ENCODE results near the gene CLEC7A.

Gene CLEC7A

DNA sequence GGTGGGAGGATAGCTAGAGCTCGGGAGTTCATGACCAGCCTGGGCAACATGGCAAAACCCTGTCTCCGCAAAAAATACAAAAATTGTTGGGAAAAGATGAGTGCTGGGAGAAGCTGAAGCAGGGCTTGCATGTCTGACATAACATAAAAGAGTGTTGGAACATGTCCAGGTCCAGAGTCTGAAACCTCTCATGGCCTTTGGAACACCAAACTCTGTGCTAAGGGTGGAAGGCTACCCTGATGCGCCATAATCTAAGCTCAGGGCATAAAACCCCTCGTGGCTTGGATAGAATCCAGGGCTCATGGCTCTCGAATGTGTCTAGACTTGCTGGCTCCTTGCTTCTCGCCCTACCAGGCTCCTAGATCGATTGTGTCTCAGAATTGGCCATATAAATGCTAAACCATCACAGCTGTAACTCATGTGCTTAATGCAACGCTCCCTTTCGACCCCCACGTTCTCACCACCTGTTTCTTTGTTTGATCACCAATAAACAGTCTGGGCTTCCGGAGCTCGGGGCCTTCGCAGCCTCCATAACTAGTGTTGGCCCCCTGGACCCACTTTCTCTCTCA, 6.7 kb upstream of the CLEC7A start:
- no peak for DNase-seq

DNA sequence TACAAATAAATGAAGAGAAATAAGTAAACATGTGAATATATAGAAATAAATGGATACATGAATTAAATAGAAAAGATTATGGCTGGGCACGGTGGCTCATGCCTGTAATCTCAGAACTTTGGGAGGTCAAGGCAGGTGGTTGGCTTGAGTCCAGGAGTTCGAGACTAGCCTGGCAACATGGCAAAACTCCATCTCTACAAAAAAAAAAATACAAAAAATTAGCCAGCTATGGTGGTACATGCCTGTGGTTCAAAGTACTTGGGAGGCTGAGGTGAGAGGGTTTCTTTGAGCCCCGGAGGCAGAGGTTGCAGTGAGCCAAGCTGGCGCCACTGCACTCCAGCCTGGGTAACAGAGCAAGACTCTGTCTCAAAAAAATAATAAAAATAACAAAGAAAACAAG, 5.1 kb upstream of the CLEC7A start:
- DNase-seq: no peak

DNA sequence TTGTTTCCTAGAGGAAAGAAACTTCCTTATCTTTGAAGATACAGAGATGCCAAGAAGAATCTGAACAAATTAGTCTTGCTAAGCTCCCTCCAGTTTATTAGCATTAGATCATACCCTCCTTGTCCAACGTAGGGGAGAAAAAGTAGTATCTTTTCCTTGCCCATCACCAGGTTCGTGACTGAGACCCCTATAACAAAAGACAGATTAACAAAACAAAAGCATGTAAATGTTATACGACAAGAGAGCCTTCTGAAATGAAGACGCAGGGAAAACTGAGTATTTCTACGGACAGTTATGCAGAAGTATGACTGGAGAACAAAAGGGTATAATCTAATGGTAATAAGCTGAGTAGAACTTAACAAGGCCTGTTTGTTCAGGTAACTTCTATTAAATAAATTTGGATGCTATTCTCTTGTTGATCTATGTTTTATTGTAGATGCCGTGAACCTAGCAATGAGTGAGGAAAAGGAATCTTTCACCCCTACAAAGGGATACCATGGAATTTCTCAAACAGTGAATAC, 2.9 kb upstream of the CLEC7A start:
- no peak for DNase-seq

DNA sequence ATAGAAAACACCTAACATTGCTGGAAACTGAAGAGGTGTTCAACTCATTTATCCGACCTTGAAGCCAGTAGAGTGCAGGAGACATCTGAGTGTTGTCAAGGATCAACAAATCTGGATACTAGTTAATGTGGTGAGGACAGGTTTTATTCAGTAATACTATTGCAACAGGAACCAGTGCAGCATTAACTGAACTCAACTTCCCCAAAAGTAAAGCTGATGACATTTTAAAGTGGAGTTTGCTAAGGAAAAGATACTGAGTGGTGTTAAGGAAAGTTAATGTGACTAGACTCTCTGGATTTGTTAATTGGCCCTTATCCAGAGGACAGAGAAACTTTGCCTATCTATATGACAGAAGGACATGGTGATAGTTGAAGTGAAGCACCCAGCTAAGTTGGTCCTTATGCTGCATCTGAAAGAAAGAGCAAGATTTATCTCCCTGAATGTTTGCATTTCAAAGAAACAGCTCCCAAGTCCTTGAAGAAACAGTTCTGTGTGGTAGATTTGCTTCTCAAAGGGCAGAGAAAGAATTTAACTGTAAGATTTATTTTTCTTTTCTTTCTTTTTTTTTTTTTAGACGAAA, 1.2 kb upstream of the CLEC7A start:
- no peak for DNase-seq

GRCh38 chr12:10128687-10129086, 1.3 kb downstream of the CLEC7A start:
- DNase-seq: no peak

- DNase-seq: no peak
Measured at GRCh38 chr12:10126413-10126812, 3.6 kb downstream of the CLEC7A start.

GRCh38 chr12:10122689-10123088, 7.3 kb downstream of the CLEC7A start:
- no peak for DNase-seq

DNA sequence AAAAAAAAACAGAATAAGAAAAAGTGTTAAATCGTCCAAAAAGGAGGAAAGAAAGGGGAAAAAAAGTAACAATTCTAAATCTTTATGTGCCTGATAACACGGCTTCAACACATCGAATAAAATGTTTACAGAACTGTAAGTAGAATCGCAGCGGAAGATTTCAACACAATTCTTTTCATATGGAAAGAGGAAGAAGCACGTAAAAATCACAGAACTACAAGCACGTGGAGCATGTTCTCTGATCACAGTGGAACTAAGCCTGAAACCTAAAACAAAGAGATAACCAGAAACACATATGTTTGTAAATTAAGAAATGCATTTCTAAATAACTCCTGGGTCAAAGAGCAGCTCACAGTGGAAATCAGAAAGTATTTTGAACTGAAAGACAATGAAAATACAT, 8.7 kb downstream of the CLEC7A start:
- no peak for DNase-seq

DNA sequence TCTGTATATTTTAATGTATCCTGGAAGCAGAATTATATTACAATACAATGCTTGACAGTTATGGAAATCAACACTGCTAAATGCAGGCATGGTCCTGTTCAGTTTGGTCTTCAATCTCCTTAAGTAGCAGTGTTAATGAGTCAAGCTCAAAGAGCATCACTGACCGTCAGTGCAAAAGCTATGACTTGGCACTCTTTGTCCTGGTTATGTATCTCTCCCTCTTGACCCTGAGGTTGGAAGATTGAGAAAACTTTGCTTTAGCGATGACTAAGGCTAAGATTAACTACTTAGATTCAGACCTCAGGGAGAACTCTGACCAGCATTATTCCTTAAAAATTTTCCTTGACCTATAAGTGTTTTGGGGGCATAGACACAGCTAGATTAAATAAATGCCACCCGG, 10.9 kb downstream of the CLEC7A start:
- no peak for DNase-seq

- DNase-seq: no peak
Measured at GRCh38 chr12:10115890-10116289, 14.1 kb downstream of the CLEC7A start.

DNA sequence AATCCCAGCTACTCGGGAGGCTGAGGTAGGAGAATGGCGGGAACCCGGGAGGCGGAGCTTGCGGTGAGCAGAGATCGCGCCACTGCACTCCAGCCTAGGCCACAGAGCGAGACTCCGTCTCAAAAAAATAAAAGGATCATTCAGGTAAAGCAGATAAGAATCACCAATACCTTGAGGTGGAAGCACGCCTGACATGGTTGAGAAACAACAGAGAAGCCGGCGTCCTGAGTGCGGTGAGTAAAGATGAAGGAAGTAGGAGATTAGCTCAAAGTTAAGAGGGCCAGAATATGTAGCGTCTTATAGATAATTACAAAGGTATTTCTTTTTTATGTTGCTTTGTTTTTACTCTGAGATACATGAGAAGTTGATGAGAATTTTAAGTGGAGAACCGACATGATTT, 14.7 kb downstream of the CLEC7A start:
- DNase-seq: no peak

GRCh38 chr12:10113920-10114319, 16.1 kb downstream of the CLEC7A start:
- DNase-seq: no peak

GRCh38 chr12:10113075-10113474, 16.9 kb downstream of the CLEC7A start:
- no peak for DNase-seq

GRCh38 chr12:10111451-10111850, 18.5 kb downstream of the CLEC7A start:
- DNase-seq: no peak

- DNase-seq: no peak
Measured at GRCh38 chr12:10110256-10110844, 19.6 kb downstream of the CLEC7A start.

DNA sequence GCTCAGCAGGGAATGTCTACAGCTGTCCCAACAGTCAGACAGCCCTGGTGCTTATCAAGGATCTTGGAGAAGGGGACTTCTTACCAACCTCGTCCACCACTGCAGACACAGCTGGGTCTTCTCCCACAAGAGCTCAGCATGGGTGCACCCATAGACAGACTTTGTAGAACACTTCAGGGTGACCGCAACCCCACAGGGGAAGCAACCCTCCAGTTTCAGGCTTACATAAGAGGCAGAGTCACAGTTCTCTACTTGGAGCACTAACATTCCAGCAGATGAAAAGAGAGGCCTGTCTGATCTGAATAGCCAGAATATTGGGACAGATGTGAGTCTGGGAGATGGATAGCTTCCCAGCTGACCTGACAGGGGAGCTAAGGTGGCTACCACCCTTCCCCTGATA, 27.7 kb downstream of the CLEC7A start:
- DNase-seq: no peak

GRCh38 chr12:10101648-10102220, 28.3 kb downstream of the CLEC7A start:
- no peak for DNase-seq

DNA sequence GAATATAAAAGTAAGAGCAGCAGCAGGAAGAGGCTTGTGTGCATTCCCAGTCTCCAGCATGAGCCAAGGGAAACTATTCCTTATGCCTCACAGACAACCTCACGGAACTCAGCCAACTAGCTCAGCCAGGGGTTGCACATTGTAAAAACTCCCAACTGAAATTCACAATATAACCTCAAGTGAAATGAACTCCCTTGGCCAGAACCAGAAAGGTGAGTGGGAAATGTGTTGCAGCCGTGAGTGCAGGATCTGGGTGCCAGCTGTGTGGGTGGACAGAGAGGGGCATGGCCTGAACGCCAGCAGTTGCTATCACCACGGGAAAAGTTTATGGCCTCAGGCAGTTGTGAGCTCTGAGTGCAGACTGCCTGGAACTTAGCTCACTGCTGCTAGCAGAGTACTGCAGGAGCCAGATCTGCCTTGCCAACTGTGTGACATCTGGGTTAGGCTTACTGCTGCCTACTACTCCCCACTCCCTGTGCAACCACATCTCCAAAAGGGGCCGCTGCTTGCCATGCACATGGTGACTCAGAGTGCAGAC, 28.9 kb downstream of the CLEC7A start:
- no peak for DNase-seq

DNA sequence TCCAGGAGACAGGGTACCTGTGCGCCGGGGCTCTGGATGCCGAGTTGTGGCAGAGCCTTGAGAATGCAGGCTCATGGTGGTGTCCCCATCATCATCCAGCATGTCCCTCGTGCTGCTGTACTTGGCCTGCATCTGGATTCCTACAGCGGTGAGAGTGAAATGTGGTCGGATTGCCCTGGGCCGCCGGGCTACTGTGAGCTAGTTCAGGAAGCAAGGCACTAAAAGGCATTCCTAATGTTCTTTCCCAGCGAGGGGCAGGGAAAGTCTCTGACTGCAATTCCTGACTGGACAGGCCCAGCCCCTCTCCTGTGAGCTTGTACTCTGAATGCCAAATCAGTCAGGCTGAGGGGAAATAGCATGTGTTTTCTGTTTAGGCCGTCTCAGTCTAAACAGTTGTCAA, 31.2 kb downstream of the CLEC7A start, which contains the start of gene CLEC1A:
CLEC1A (minus strand) TSS at position 195 of the 400 bp plus-strand sequence; CDS start at position 132, 63 bp downstream.
- DNase-seq: no peak

GRCh38 chr12:10097521-10097920, 32.5 kb downstream of the CLEC7A start:
- DNase-seq: no peak

- DNase-seq: no peak
Measured at GRCh38 chr12:10095971-10096370, 34.0 kb downstream of the CLEC7A start.

GRCh38 chr12:10094646-10095395, 35.2 kb downstream of the CLEC7A start:
- no peak for DNase-seq

All from effector CD8-positive, alpha-beta T cell (primary cell).